MM.1S (cell line): Measurements from ENCODE around the gene RARA.

Experiments used
- CTCF ChIP-seq: fragments of 300-600 bp; sonication (generic); IDR thresholded peaks from 2 replicates; pipeline ENCODE4 v1.5.1; 2016; ENCODE audit warnings: antibody characterized with exemption, low read length, mixed read lengths
- EZH2 ChIP-seq: fragments of 300-600 bp; sonication (generic); optimal IDR thresholded peaks from 2 replicates; pipeline ENCODE3; 2017; ENCODE audit warnings: low read depth, mild to moderate bottlenecking, antibody characterized with exemption, low read length, mixed read lengths
- EZH2phosphoT487 ChIP-seq: fragments of 300-600 bp; sonication (generic); IDR thresholded peaks from 2 replicates; pipeline ENCODE4 v1.6.1; 2018; ENCODE audit warnings: antibody characterized with exemption, low read length

- TF ChIP-seq EZH2phosphoT487 (no peak), CTCF (no peak), EZH2 (no peak)
Observed at GRCh38 chr17:40309949-40310510, 1.1 kb downstream of the RARA start.
